Panc1 (cell line): Measurements from ENCODE around the gene UCP3.

Experiments used
- POLR2AphosphoS5 ChIP-seq: IDR thresholded peaks from 2 replicates; pipeline ENCODE4 v1.6.1; 2012; ENCODE audit warnings: mild to moderate bottlenecking, low read depth, low read length, moderate library complexity
- SIN3A ChIP-seq: IDR thresholded peaks from 2 replicates; pipeline ENCODE4 v1.6.1; 2012; ENCODE audit warnings: low read depth, mild to moderate bottlenecking, low read length, moderate library complexity, borderline replicate concordance; ENCODE audit not compliant: insufficient read depth
- TCF7L2 ChIP-seq: IDR thresholded peaks from 2 replicates; pipeline ENCODE4 v1.6.1; 2011; ENCODE audit warnings: mild to moderate bottlenecking, low read depth, low read length, inconsistent platforms
- TF ChIP-seq, protein P1 (sequence below): fragments of 450-650 bp; IDR thresholded peaks from 2 replicates; pipeline ENCODE4 v1.5.1; 2017; ENCODE audit warnings: mild to moderate bottlenecking

DNA sequence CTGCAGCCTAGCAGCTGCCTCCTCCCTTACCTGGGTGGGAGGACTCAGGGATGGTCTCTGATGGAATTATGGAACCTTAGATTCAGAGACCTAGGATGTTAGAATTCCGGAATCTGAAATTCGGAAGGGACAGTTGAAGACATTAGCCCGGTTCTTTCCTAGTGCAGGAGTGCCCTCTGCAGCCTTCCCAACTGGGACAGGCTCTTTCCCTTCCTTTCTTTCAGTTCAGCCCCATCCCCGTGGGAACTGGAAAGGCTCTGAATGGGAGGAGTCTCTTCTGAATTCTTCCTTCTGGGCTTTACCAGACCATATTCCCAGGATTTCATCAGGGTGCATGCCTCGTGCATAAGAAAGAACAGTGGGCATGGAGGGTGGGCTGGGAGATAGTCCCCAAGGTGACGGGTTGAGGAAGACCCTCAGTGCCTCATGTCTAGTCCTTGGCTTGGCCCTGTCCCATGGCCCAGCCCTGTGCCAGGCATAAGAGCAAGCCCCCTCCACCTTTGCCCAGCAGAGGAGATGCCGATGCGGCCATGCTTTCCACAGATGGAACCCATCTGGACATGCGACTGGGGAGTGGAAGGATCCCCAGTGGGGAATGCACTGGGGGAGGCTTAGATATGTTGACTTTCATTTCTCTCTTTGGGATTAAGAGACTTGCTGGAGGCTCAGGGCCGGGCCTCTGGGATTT is 43.7 kb downstream of the UCP3 start:
- TF ChIP-seq, protein P1, sequence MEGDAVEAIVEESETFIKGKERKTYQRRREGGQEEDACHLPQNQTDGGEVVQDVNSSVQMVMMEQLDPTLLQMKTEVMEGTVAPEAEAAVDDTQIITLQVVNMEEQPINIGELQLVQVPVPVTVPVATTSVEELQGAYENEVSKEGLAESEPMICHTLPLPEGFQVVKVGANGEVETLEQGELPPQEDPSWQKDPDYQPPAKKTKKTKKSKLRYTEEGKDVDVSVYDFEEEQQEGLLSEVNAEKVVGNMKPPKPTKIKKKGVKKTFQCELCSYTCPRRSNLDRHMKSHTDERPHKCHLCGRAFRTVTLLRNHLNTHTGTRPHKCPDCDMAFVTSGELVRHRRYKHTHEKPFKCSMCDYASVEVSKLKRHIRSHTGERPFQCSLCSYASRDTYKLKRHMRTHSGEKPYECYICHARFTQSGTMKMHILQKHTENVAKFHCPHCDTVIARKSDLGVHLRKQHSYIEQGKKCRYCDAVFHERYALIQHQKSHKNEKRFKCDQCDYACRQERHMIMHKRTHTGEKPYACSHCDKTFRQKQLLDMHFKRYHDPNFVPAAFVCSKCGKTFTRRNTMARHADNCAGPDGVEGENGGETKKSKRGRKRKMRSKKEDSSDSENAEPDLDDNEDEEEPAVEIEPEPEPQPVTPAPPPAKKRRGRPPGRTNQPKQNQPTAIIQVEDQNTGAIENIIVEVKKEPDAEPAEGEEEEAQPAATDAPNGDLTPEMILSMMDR, result no peak
- TF ChIP-seq POLR2AphosphoS5 (no peak), SIN3A (no peak), TCF7L2 (no peak)
